Measurements from ENCODE around the gene DUSP28. TPM values are rescaled to one million over a fixed set of nuclear protein-coding genes. Genes with fewer than 3 reads are reported as not detected.

DUSP28 gene
- total RNA-seq, 1 experiment from 2014 or later, result 10.9 TPM

GRCh38 chr2:240596080-240596460, 35.9 kb downstream of the DUSP28 start:
- H3F3A ChIP-seq (ENCODE audit: insufficient read depth, low read depth), result no peaks in the 10 kb centered on the region
- H3K36me3 ChIP-seq (ENCODE audit: low read depth), result 0 out of 2 replicates have a peak, but pooled peaks cover 4% of the 10 kb centered on the region
- intact Hi-C loops (cut with micrococcal nuclease; ENCODE audit: unreplicated experiment), result no loop called here
- H3K4me3 ChIP-seq, result no peak overlapping the region
- H3K4me2 ChIP-seq, result no peak overlapping the region
- H3K9me3 ChIP-seq (ENCODE audit: insufficient read depth, low read depth), result no peaks in the 10 kb centered on the region
- no peak for DNase-seq
- H4K20me1 ChIP-seq (ENCODE audit: insufficient read depth), result peaks cover 14% of the 10 kb centered on the region
- H3K27me3 ChIP-seq (ENCODE audit: insufficient read depth, low read depth), result no peaks in the 10 kb centered on the region
- CTCF ChIA-PET, result no interaction called here
- H2AFZ ChIP-seq, result no peak overlapping the region
- no peak overlapping the region for H3K27ac ChIP-seq
- TF ChIP-seq EZH2 (IDR thresholded peaks at IDR 0.05; ENCODE audit: low read depth) (no peak), CTCF (conservative IDR thresholded peaks at IDR 0.05) (no peak; the same call in 1 of the 2 replicates)
- POLR2A ChIA-PET (ENCODE audit: unreplicated experiment), result no interaction called here
- H3K79me2 ChIP-seq (ENCODE audit: low read depth), result no peaks in the 10 kb centered on the region; the same call in none of the 2 replicates
- BruUV-seq (replicated peaks), result no TSS peak
- H3K4me1 ChIP-seq (replicated peaks; ENCODE audit: insufficient read depth), result no peaks in the 10 kb centered on the region
- H3K9me2 ChIP-seq (ENCODE audit: insufficient read depth), result no peaks in the 10 kb centered on the region

GRCh38 chr2:240596491-240596931, 36.4 kb downstream of the DUSP28 start:
- H3K36me3 ChIP-seq (ENCODE audit: low read depth), result 0 out of 2 replicates have a peak, but pooled peaks cover 4% of the 10 kb centered on the region
- BruUV-seq (replicated peaks), result no TSS peak
- POLR2A ChIA-PET (ENCODE audit: unreplicated experiment), result no interaction called here

GRCh38 chr2:240597054-240597418, 36.9 kb downstream of the DUSP28 start:
- BruUV-seq (replicated peaks), result no TSS peak
- CTCF ChIA-PET, result no interaction called here

More at GRCh38 chr2:240596491-240596931, 36.4 kb downstream of the DUSP28 start:
- H3K9me3 ChIP-seq (ENCODE audit: insufficient read depth, low read depth), result no peaks in the 10 kb centered on the region
- CTCF ChIA-PET, result no interaction called here
- no peaks in the 10 kb centered on the region; the same call in none of the 2 replicates for H3K79me2 ChIP-seq (ENCODE audit: low read depth)
- peaks cover 12% of the 10 kb centered on the region for H4K20me1 ChIP-seq (ENCODE audit: insufficient read depth)
- TF ChIP-seq EZH2 (IDR thresholded peaks at IDR 0.05; ENCODE audit: low read depth), result no peak
- no peak for TF ChIP-seq CTCF (conservative IDR thresholded peaks at IDR 0.05)
- no peak for DNase-seq
- H3K4me3 ChIP-seq, result no peak overlapping the region
- no peak overlapping the region for H3K27ac ChIP-seq
- no peak overlapping the region for H2AFZ ChIP-seq
- H3K4me2 ChIP-seq, result no peak overlapping the region
- intact Hi-C loops (cut with micrococcal nuclease; ENCODE audit: unreplicated experiment), result no loop called here
- H3F3A ChIP-seq (ENCODE audit: insufficient read depth, low read depth), result no peaks in the 10 kb centered on the region
- no peaks in the 10 kb centered on the region for H3K4me1 ChIP-seq (replicated peaks; ENCODE audit: insufficient read depth)
- H3K9me2 ChIP-seq (ENCODE audit: insufficient read depth), result no peaks in the 10 kb centered on the region
- no peaks in the 10 kb centered on the region for H3K27me3 ChIP-seq (ENCODE audit: insufficient read depth, low read depth)

More at GRCh38 chr2:240597054-240597418, 36.9 kb downstream of the DUSP28 start:
- Histone ChIP-seq H3K4me1 (replicated peaks; ENCODE audit: insufficient read depth) (no peaks in the 10 kb centered on the region), H4K20me1 (ENCODE audit: insufficient read depth) (peaks cover 12% of the 10 kb centered on the region), H3K9me3 (ENCODE audit: insufficient read depth, low read depth) (no peaks in the 10 kb centered on the region), H3K27me3 (ENCODE audit: insufficient read depth, low read depth) (no peaks in the 10 kb centered on the region), H3K27ac (no peak overlapping the region), H3K79me2 (ENCODE audit: low read depth) (no peaks in the 10 kb centered on the region; the same call in 1 of the 2 replicates), H2AFZ (no peak overlapping the region), H3K36me3 (ENCODE audit: low read depth) (0 out of 2 replicates have a peak, but pooled peaks cover 4% of the 10 kb centered on the region), H3K4me3 (no peak overlapping the region), H3F3A (ENCODE audit: insufficient read depth, low read depth) (no peaks in the 10 kb centered on the region), H3K9me2 (ENCODE audit: insufficient read depth) (no peaks in the 10 kb centered on the region), H3K4me2 (no peak overlapping the region)
- intact Hi-C loops (cut with micrococcal nuclease; ENCODE audit: unreplicated experiment), result no loop called here
- DNase-seq, result no peak
- POLR2A ChIA-PET (ENCODE audit: unreplicated experiment), result no interaction called here
- no peak for TF ChIP-seq CTCF (conservative IDR thresholded peaks at IDR 0.05)
- no peak for TF ChIP-seq EZH2 (IDR thresholded peaks at IDR 0.05; ENCODE audit: low read depth)
